CD4-positive, alpha-beta T cell (primary cell): ENCODE data around the gene COL1A1. TPM values are rescaled to one million over a fixed set of nuclear protein-coding genes. Genes with fewer than 3 reads are reported as not detected.

Experiments used
- ATAC-seq: fragments of 200-7000 bp; cut with Tn5 transposase; one replicate; pipeline ENCODE4 v1.10.0; 2022; ENCODE audit warnings: mild to moderate bottlenecking; ENCODE audit not compliant: poor library complexity
- CTCF ChIA-PET: fragments of 350-600 bp; sonication (Branson Sonifier 250); formaldehyde crosslinking; loops from one replicate; lab custom pipeline; 2021; ENCODE audit warnings: antibody characterized with exemption, inconsistent platforms; lab: Charles Lee
- POLR2A ChIA-PET: fragments of 350-600 bp; sonication (Branson Sonifier 250); formaldehyde crosslinking; loops from one replicate; lab custom pipeline; 2021; ENCODE audit warnings: antibody characterized with exemption, inconsistent platforms; lab: Charles Lee
- DNase-seq, 14 experiments: peaks; one replicate each; pipeline ENCODE4 v3.0.0-alpha.2; 2013 to 2020; ENCODE audit warnings: mixed read lengths in 2 of 14
- H3K27ac ChIP-seq, 2 donors: one replicate each; pipeline versions ENCODE4 v1.5.1 to v1.7.0; 2013; ENCODE audit warnings: low read length in 2 of 2, low read depth in 1 of 2, mild to moderate bottlenecking in 1 of 2
- H3K27me3 ChIP-seq, 2 experiments: 1 replicate in 1 of 2; 2 replicates in 1 of 2; pipeline versions ENCODE4 v1.6.1 to v1.7.0; 2013; ENCODE audit warnings: low read length in 2 of 2, control low read depth in 1 of 2, mild to moderate bottlenecking in 1 of 2, moderate library complexity in 1 of 2; ENCODE audit not compliant: insufficient read depth in 2 of 2, control insufficient read depth in 1 of 2
- H3K36me3 ChIP-seq: one replicate; pipeline ENCODE4 v1.6.1; 2013; ENCODE audit warnings: low read length, control low read depth; ENCODE audit not compliant: insufficient read depth
- H3K4me1 ChIP-seq: one replicate; pipeline ENCODE4 v1.6.1; 2013; ENCODE audit warnings: low read length, control low read depth; ENCODE audit not compliant: insufficient read depth
- H3K4me3 ChIP-seq: one replicate; pipeline ENCODE4 v1.5.1; 2013; ENCODE audit warnings: mild to moderate bottlenecking, low read length, moderate library complexity
- H3K9me3 ChIP-seq, 2 experiments: 1 replicate in 1 of 2; 2 replicates in 1 of 2; pipeline versions ENCODE4 v1.6.1 to v1.7.0; 2013; ENCODE audit warnings: low read length in 2 of 2, mild to moderate bottlenecking in 2 of 2, control low read depth in 1 of 2, moderate library complexity in 1 of 2; ENCODE audit not compliant: control insufficient read depth in 1 of 2, insufficient read depth in 1 of 2
- H3K27ac Mint-ChIP-seq: one replicate; pipeline ENCODE4 v1.8.0; 2020; ENCODE audit warnings: mixed read lengths
- H3K27me3 Mint-ChIP-seq: one replicate; pipeline ENCODE4 v1.8.0; 2021; ENCODE audit warnings: mixed read lengths
- H3K36me3 Mint-ChIP-seq: one replicate; pipeline ENCODE4 v1.8.0; 2021; ENCODE audit warnings: low read depth, mixed read lengths
- H3K4me1 Mint-ChIP-seq: one replicate; pipeline ENCODE4 v1.8.0; 2021; ENCODE audit warnings: low read depth, mixed read lengths
- H3K4me3 Mint-ChIP-seq: one replicate; pipeline ENCODE4 v1.8.0; 2020; ENCODE audit warnings: mild to moderate bottlenecking, mixed read lengths
- H3K9me3 Mint-ChIP-seq: one replicate; pipeline ENCODE4 v1.8.0; 2020; ENCODE audit warnings: mixed read lengths
- intact Hi-C, 2 experiments: fragments of 100-400 bp; cut with DNase I in 1 of 2; cut with micrococcal nuclease in 1 of 2; formaldehyde crosslinking; loops; one replicate each; pipeline versions ENCODE4 v1.15.1 to v1.9.0; 2023 to 2025; cut with DNase I, micrococcal nuclease
- total RNA-seq, 174 experiments: library from RNA in 2 of 174; stranded (reverse) in 2 of 174; gene quantifications; one replicate each; pipeline ENCODE4 v1.2.3 and lab custom pipeline; 2021 to 2026
- TF ChIP-seq, protein P1 (sequence below): fragments of 200-600 bp; IDR thresholded peaks from one replicate; pipeline ENCODE4 v1.8.0; 2022; ENCODE audit warnings: antibody characterized with exemption, mild to moderate bottlenecking

Gene COL1A1
- total RNA-seq, 2 experiments from 2014 or later, result 10.0 to 11.4 TPM

DNA sequence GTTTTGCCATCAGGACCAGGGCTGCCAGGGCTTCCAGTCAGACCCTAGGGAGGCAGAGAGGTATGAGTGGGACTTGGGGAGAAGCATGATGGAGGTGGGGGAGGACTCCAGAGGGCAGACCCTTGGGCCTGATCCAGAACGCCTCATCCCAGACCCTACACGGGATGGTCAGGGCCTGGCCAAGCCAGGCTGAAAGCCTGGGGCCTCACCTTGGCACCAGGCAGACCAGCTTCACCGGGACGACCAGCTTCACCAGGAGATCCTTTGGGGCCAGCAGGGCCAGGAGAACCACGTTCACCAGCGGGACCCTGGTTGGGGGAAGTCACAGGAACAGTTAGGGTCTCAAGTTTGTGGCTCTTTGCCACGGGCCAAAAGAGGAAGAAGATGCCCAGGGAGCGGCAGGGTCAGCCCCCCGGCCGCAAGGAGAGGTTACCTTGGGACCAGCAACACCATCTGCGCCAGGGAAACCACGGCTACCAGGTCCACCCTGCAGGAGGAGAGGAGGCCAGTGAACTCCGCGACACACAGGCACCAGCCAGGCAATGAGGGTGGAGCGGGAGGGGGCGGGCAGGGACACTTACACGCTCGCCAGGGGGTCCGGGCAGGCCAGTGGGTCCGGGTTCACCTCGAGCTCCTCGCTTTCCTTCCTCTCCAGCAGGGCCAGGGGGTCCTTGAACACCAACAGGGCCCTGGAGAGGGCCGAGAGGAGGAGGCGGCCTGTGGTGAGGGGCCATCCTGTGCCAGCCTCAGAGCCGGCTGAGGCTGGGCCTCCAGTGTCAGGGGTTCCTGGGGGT, 7.1 kb downstream of the COL1A1 start:
- no peak overlapping the region for H3K4me3 ChIP-seq
- CTCF ChIA-PET, result no interaction called here

DNA sequence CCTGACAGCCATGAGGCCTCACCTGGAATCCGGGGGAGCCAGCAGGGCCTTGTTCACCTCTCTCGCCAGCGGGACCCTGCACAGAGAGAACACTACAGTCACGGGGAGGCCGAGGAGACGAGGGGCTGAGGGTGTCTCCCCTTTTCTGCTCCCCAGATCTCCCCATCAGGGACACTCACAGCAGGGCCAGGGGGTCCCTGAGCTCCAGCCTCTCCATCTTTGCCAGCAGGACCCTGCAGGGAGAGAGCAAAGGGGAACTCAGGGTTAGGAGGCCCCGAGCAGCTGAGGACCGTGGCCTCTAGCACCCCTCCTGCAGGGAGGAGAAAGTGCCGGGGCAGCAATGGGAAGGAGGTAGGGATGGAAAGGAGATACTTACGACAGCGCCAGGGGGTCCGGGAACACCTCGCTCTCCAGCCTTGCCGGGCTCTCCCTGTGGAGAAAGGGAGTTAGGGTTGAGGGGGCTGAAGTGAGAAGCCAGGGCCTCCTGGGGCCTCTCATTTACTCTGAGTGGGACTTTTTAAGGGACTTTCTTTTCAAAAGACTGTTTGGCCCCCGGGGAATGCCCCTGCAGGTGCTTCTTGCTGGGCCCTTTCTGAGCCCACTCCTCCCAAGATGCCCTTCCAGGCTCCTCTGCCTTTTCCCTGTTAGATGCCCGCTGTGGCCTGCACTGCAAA, 8.7 kb downstream of the COL1A1 start:
- no peaks in the 10 kb centered on the region for H3K9me3 ChIP-seq
- Mint-ChIP-seq H3K27ac (no peak overlapping the region), H3K27me3 (peaks cover 6% of the 10 kb centered on the region), H3K4me1 (peaks cover 2% of the 10 kb centered on the region), H3K9me3 (no peaks in the 10 kb centered on the region), H3K36me3 (no peaks in the 10 kb centered on the region), H3K4me3 (no peak overlapping the region)
- H3K4me1 ChIP-seq, result no peaks in the 10 kb centered on the region
- ChIA-PET CTCF (no interaction called here), POLR2A (no interaction called here)
- H3K27ac ChIP-seq, result no peak overlapping the region
- peaks cover 0 to 4% of the 10 kb centered on the region in 2 experiments for H3K27me3 ChIP-seq
- ATAC-seq (no peak), DNase-seq (no peak)
- no peaks in the 10 kb centered on the region for H3K36me3 ChIP-seq
- H3K4me3 ChIP-seq, result no peak overlapping the region
- intact Hi-C loops, result no loop called here
- TF ChIP-seq, protein P1, sequence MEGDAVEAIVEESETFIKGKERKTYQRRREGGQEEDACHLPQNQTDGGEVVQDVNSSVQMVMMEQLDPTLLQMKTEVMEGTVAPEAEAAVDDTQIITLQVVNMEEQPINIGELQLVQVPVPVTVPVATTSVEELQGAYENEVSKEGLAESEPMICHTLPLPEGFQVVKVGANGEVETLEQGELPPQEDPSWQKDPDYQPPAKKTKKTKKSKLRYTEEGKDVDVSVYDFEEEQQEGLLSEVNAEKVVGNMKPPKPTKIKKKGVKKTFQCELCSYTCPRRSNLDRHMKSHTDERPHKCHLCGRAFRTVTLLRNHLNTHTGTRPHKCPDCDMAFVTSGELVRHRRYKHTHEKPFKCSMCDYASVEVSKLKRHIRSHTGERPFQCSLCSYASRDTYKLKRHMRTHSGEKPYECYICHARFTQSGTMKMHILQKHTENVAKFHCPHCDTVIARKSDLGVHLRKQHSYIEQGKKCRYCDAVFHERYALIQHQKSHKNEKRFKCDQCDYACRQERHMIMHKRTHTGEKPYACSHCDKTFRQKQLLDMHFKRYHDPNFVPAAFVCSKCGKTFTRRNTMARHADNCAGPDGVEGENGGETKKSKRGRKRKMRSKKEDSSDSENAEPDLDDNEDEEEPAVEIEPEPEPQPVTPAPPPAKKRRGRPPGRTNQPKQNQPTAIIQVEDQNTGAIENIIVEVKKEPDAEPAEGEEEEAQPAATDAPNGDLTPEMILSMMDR, result no peak

More for the DNA sequence above, 7.1 kb downstream of the COL1A1 start:
- Mint-ChIP-seq H3K4me3 (no peak overlapping the region), H3K27me3 (peaks cover 19% of the 10 kb centered on the region), H3K9me3 (no peaks in the 10 kb centered on the region), H3K36me3 (no peaks in the 10 kb centered on the region), H3K4me1 (peaks cover 9% of the 10 kb centered on the region), H3K27ac (no peak overlapping the region)
- intact Hi-C loops, result no loop called here
- no peak overlapping the region for H3K27ac ChIP-seq
- H3K4me1 ChIP-seq, result peaks cover 2% of the 10 kb centered on the region
- POLR2A ChIA-PET, result no interaction called here
- H3K9me3 ChIP-seq, result no peaks in the 10 kb centered on the region
- H3K36me3 ChIP-seq, result no peaks in the 10 kb centered on the region
- ATAC-seq (no peak), DNase-seq (no peak)
- peaks cover 0 to 4% of the 10 kb centered on the region in 2 experiments for H3K27me3 ChIP-seq
- TF ChIP-seq, protein P1, result no peak

DNA sequence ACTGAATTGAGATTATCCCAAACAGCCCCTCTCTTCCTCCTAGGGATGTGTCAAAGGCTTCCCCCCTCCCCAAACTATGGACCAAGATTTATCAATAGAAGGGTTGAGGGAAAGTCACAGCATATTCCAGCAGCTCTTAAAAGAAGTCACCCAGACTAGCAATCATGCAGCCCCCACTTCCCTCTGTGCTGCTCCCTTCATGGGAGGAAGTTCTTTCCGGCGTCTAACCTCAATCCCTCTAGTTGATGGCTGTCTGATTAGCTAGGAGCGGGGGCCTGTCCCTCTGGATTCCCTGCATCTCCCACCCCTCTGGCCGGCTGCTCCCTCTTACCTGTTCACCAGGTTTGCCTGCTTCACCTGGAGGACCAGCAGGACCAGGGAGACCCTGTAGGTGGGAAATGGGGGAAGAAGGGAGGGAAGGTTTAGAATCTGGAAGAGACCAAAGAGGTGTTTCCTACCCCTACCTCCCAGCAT, 9.2 kb downstream of the COL1A1 start:
- H3K9me3 Mint-ChIP-seq, result no peaks in the 10 kb centered on the region
- intact Hi-C loops, result no loop called here
- no peak for ATAC-seq
- peaks cover under 1% of the 10 kb centered on the region for H3K27me3 Mint-ChIP-seq
- Histone ChIP-seq H3K27ac (no peak overlapping the region), H3K27me3 (peaks cover 0 to 4% of the 10 kb centered on the region in 2 experiments), H3K9me3 (no peaks in the 10 kb centered on the region), H3K4me1 (no peaks in the 10 kb centered on the region), H3K4me3 (no peak overlapping the region), H3K36me3 (no peaks in the 10 kb centered on the region)
- H3K4me3 Mint-ChIP-seq, result no peak overlapping the region
- no peak for DNase-seq
- H3K27ac Mint-ChIP-seq, result no peak overlapping the region
- ChIA-PET POLR2A (no interaction called here), CTCF (no interaction called here)
- TF ChIP-seq, protein P1, result no peak
- H3K36me3 Mint-ChIP-seq, result no peaks in the 10 kb centered on the region
- no peaks in the 10 kb centered on the region for H3K4me1 Mint-ChIP-seq
